Activated CD8-positive, alpha-beta memory T cell treated with anti-CD3 and anti-CD28 coated beads for 36 hours (primary cell): ENCODE results near the gene CROT. TPM values are rescaled to one million over a fixed set of nuclear protein-coding genes. Genes with fewer than 3 reads are reported as not detected.
"Not testable (repeated sequence)": the region's sequence is repeated elsewhere in the genome, so short reads cannot be mapped to it uniquely, and the experiment has no call there.

Source experiments
- CTCF ChIA-PET: fragments of 350-600 bp; sonication (Branson Sonifier 250); formaldehyde crosslinking; loops from one replicate; lab custom pipeline; 2021; ENCODE audit warnings: antibody characterized with exemption; lab: Charles Lee
- POLR2A ChIA-PET: fragments of 350-600 bp; sonication (Branson Sonifier 250); formaldehyde crosslinking; loops from one replicate; lab custom pipeline; 2021; ENCODE audit warnings: antibody characterized with exemption; lab: Charles Lee
- total RNA-seq, 2 experiments: library from RNA; stranded (reverse); gene quantifications; one replicate each; pipeline ENCODE4 v1.2.3, GENCODE V29; 2021

CROT gene
- total RNA-seq = 1 to 10 TPM; 7.3 to 8.6 TPM

DNA sequence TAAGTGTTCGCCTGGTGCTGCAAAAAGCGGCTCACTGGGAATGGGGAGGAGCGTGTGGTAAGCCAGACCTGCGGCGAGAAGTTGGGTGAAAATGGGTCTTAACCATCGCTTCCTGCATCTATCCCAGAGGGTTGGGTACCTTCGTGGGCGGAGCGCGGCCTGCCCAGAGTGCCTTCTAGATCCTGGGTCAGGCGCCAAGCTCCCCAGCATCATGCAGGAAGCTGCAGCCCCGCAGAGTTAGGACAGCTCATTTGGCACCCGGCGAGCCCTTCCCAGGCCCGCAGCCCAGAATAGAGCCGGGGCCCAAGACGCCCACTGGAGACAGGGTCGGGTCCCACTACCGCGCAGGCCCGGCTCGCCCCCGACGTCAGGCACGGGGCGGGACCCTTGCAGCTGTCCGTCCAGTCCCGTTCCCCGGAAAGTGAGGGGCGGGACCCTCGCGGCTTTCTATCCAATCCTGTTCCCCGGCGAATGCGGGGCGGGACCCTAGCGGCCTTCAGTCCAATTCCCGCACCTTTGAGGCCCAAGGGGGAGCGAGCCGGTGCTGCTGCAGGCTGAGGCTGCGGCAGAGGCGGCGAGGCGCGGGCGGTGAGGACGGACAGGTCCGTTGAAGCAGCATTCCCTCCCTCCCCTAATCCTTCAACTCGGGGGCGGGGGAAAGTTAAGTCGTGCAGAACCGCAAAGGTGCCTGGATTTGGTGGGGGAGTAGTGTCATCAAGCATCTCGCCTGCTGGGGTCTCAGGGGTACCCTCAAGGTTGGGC, at the start of gene CROT:
CROT (plus strand) TSS at position 499 of the 762 bp plus-strand sequence. CDS start 3,405 bp downstream, outside the sequence.
- ChIA-PET POLR2A (interaction anchor here (0.6 to 0.8 kb wide), 3 partner anchors 15 to 193 kb away, joined by 3 to 4 read pairs (median 3); partner anchors contain the start of gene DMTF1), CTCF (interaction anchor here (1.2 kb wide), 1 partner anchor 33 kb away, joined by 5 read pairs; no protein-coding TSS in a partner anchor)

- ChIA-PET CTCF (no interaction called here), POLR2A (no interaction called here)
Observed at GRCh38 chr7:87300756-87301155, 44.7 kb upstream of the CROT start.

GRCh38 chr7:87310790-87311419, 34.6 kb upstream of the CROT start:
- POLR2A ChIA-PET = no interaction called here
- CTCF ChIA-PET = no interaction called here

DNA sequence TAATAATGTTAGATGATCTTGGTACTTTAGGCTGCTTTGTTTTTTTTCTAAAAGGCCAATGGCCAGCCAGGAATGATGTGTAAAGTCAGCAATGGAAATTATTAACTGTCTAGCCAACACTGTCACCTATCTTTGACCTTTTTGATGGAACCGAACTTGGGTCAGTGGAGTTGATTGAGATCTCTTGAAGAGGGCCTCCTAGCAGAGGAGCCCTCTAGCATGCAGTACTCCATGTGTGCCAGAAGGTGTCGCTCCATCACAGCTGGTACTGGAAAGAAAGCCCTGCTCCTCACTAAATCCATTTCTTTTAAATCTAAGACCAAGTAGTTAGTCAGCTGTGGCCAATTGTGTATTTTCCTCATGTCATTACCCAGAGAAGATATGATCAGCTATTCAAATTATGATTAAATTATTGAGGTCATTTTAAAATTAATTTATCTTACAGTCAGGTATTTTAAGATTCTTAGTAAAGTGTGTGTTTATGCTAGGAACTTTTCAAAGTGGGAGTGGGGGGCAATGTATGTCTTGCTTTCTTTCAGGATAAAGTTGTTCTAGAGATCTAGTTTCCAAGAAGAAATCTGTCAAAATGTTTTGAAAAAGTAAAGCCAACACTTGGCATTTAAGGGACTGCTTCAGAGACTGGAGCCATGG, 33.1 kb upstream of the CROT start:
- CTCF ChIA-PET = interaction anchor here (0.9 to 1.5 kb wide), 5 partner anchors 24 to 106 kb away, joined by 3 to 10 read pairs (median 5); partner anchors contain the start of gene CROT
- POLR2A ChIA-PET = no interaction called here

DNA sequence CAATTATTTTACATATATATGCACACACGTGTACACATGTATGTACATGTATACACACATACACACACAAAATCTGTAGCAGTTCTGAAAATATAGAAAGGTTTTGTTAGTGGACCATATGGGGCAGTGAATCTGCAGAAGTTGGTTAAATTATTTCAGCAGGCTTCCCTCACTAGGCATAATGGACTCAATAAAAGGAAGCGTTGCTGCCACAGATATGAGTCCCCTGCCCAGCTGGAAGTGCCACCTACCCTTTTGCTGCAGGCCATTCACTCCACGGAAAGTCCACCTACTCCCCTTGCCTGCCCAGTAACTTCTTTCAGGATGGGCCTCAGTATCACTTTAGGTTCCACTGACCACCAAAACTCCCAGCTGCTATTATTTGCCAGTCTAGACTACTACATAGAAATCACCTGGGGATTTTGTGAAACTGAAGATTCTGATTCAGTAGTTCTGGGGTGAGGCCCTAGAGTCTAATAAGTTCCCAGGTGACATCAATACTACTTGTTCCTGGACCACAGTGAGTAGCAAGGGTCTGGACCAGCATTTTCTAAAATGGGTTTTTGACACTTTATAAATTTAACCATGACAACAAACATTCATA, 29.3 kb upstream of the CROT start:
- ChIA-PET CTCF (interaction anchor here (1.0 kb wide), 1 partner anchor 97 kb away, joined by 3 read pairs; no protein-coding TSS in a partner anchor), POLR2A (no interaction called here)

DNA sequence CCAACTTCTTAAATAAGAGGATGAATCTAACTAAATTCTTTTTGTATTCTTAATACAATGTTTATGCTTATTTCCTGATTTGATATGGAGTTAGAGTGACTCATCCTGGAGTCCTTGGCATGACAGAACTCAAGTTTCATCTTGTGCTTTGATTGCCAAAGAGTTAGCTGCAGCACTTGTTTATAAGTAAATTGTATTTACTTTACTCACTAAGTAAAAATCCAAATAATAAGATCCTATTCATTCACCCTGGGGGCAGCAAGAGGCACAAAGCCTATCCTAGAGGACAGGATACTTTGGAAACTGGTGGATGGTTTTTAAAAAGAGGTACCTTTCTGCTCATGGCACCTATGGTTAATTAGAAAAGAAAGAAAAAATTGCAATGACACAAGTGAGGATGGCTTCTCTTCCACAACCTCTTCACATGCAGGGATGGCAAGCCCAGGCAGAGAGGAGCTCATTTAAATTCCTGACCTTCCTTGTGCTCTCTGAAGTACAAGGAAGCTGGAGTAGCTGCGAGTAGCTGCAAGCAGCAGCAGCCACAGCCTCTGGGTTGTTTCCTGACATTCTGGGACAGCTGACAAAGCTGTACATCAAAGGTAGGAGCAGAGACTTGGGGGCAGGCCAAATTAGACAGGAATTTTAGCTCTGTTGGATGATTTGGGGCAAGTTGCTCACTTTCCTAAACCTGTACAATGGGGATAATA, 28.5 kb upstream of the CROT start:
- ChIA-PET POLR2A (no interaction called here), CTCF (no interaction called here)

GRCh38 chr7:87317691-87318245, 27.7 kb upstream of the CROT start:
- CTCF ChIA-PET = no interaction called here
- POLR2A ChIA-PET = no interaction called here

DNA sequence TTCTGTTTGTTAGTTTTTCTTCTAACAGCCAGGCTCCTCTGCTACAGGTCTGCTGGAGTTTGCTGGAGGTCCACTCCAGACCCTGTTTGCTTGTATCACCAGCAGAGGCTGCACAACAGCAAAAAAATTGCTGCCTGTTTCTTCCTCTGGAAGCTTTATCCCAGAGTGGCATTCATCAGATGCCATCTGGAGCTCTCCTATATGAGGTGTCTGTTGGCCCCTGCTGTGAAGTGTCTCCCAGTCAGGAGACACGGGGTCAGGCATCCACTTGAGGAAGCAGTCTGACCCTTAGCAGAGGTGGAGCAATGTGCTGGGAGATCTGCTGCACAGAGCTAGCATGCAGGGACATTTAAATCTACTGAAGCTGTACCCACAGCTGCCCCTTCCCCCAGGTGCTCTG, 26.7 kb upstream of the CROT start:
- POLR2A ChIA-PET = no interaction called here
- CTCF ChIA-PET = interaction anchor here (1.1 to 1.2 kb wide), 2 partner anchors 97 to 98 kb away, joined by 3 to 4 read pairs; no protein-coding TSS in a partner anchor

- POLR2A ChIA-PET = not testable (repeated sequence)
- CTCF ChIA-PET = interaction anchor here (1.1 to 1.2 kb wide), 2 partner anchors 96 to 97 kb away, joined by 3 to 4 read pairs; no protein-coding TSS in a partner anchor
Observed at GRCh38 chr7:87319154-87319581, 26.3 kb upstream of the CROT start.

DNA sequence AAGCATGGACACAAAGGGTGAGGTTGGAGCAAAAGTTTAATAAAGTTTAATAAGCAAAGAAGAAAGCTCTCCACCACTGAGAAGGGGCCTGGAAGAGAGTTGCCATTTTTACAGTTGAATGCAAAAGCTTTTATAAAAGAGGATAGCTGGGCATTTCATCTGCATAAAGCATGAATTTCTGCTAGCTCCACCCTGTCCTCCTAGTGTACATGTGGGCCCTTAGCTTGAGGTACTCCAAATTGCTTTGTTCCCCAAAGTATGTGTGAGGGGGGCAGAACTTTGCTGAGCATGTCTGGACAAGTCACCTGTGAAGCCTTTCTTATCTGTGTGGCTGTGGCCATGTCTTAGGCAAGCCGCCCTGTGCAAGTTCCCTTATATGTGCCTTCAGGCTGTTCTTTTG, 22.6 kb upstream of the CROT start:
- ChIA-PET CTCF (no interaction called here), POLR2A (no interaction called here)

DNA sequence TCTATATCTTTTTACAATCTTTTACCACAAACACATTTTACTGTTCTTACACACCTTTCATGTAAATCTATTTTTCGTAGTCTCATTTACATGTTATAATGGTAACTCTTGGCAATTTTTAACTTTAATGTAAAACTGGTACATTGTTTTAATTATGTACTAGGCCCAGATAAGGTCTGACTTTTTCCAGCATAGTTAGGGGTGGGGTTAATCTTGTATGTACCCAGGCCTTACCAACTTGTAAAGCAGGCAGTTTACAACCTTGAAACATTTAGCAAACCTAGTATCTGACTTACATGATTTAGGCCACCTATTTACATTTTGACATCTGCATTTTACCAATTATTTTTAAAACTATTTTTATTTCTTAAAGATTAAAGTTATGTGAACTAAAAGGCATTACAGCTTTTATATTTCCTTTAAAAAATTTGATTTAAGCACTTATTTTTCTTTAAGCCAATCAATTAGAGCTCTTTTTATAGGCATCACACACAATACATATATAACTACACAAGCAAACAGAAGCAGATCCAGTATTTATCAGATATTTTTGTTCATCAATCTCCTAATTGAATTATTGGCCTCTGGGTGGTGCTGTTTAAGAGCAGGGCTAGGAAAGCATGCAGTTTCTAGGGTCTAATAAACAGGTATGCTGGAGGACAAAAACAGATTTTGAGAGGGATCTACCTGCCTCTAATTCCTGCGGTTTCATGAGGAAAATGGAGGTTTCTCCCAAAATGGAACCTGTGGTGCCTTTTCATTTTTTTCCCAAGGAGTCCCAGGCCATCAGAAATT, 19.7 kb upstream of the CROT start:
- CTCF ChIA-PET = no interaction called here
- POLR2A ChIA-PET = no interaction called here

- ChIA-PET POLR2A (no interaction called here), CTCF (no interaction called here)
Observed at GRCh38 chr7:87328281-87328680, 17.2 kb upstream of the CROT start.

DNA sequence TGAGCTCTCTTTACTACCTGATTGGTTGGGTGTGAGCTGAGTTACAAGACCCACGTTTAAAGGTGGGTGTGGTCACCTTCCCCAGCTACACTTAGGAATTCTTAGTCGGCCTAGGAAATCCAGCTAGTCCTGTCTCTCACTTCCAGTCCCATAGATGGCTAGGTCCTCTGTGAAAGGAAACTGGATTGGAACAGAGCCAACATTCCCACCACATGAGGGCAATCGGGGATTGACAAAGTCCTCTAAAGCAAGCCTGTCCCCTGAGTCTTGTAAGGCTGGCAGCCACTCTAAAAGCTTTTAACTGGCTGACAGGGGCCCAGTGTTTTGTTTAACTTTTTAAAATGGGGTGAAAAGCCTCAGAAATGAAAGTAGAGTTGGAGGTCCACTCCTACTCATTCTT, 15.1 kb upstream of the CROT start:
- ChIA-PET POLR2A (no interaction called here), CTCF (no interaction called here)

GRCh38 chr7:87330942-87331341, 14.5 kb upstream of the CROT start:
- ChIA-PET CTCF (no interaction called here), POLR2A (no interaction called here)

GRCh38 chr7:87331687-87332252, 13.7 kb upstream of the CROT start:
- POLR2A ChIA-PET = no interaction called here
- CTCF ChIA-PET = no interaction called here

DNA sequence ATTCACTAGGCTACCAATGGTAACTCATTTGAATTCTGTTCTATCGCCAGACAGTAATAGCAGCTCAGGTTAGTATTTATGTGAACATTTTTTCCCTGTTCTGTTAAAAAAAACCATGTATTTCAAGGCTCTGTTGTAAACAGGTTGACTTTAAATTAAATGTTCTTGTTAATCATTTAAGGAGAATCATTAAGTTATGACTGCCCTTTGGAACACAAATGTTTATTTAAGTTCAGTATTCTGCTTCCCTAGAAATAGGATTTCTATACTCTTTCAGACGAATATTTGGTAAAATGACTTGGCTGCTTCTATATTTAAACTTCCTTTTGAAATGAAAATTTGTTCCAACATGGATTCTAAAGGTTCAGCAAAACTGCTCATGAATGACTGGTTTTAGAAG, 13.1 kb upstream of the CROT start:
- ChIA-PET POLR2A (no interaction called here), CTCF (no interaction called here)

GRCh38 chr7:87336136-87336535, 9.3 kb upstream of the CROT start:
- POLR2A ChIA-PET = no interaction called here
- CTCF ChIA-PET = interaction anchor here (0.9 kb wide), 1 partner anchor 24 kb away, joined by 3 read pairs; no protein-coding TSS in a partner anchor

- CTCF ChIA-PET = no interaction called here
- POLR2A ChIA-PET = no interaction called here
Observed at GRCh38 chr7:87337331-87337730, 8.1 kb upstream of the CROT start.
